ENCODE results near the gene WNT16.

WNT16 gene

GRCh38 chr7:121303422-121304101 lies 25.2 kb upstream of the WNT16 start:
- no peak overlapping the region for H3K4me3 ChIP-seq (replicated peaks; ENCODE audit: low read depth, low read length)

GRCh38 chr7:121304102-121304658 lies 24.6 kb upstream of the WNT16 start:
- Histone ChIP-seq H3K4me3 (replicated peaks; ENCODE audit: low read depth, low read length) (no peak overlapping the region), H3K27me3 (replicated peaks; ENCODE audit: control insufficient read depth, insufficient read depth, low read length) (no peaks in the 10 kb centered on the region), H3K36me3 (ENCODE audit: control insufficient read depth, insufficient read depth, low read length) (no peaks in the 10 kb centered on the region)
- no peak for DNase-seq (ENCODE audit: extremely low read depth, insufficient read length)
- no peak for TF ChIP-seq CTCF (IDR thresholded peaks at IDR 0.05; ENCODE audit: insufficient read depth, low read length, poor library complexity, severe bottlenecking)

More at GRCh38 chr7:121303422-121304101, 25.2 kb upstream of the WNT16 start:
- TF ChIP-seq CTCF (IDR thresholded peaks at IDR 0.05; ENCODE audit: insufficient read depth, low read length, poor library complexity, severe bottlenecking): peak; percentile 13
- no peaks in the 10 kb centered on the region for H3K36me3 ChIP-seq (ENCODE audit: control insufficient read depth, insufficient read depth, low read length)
- no peaks in the 10 kb centered on the region for H3K27me3 ChIP-seq (replicated peaks; ENCODE audit: control insufficient read depth, insufficient read depth, low read length)
- DNase-seq (ENCODE audit: extremely low read depth, insufficient read length): no peak

- no peaks in the 10 kb centered on the region for H3K27me3 ChIP-seq (replicated peaks; ENCODE audit: control insufficient read depth, insufficient read depth, low read length)
- no peaks in the 10 kb centered on the region for H3K36me3 ChIP-seq (ENCODE audit: control insufficient read depth, insufficient read depth, low read length)
- DNase-seq (ENCODE audit: extremely low read depth, insufficient read length): no peak
- TF ChIP-seq CTCF (IDR thresholded peaks at IDR 0.05; ENCODE audit: insufficient read depth, low read length, poor library complexity, severe bottlenecking): no peak
- no peak overlapping the region for H3K4me3 ChIP-seq (replicated peaks; ENCODE audit: low read depth, low read length)
These were observed 23.7 kb upstream of the WNT16 start for GRCh38 chr7:121305109-121305508.

- H3K36me3 ChIP-seq (ENCODE audit: control insufficient read depth, insufficient read depth, low read length): no peaks in the 10 kb centered on the region
These were observed 22.2 kb upstream of the WNT16 start for GRCh38 chr7:121306565-121306964.

GRCh38 chr7:121307021-121307574 lies 21.7 kb upstream of the WNT16 start:
- Histone ChIP-seq H3K36me3 (ENCODE audit: control insufficient read depth, insufficient read depth, low read length) (no peaks in the 10 kb centered on the region), H3K4me3 (replicated peaks; ENCODE audit: low read depth, low read length) (no peak overlapping the region), H3K27me3 (replicated peaks; ENCODE audit: control insufficient read depth, insufficient read depth, low read length) (no peaks in the 10 kb centered on the region)
- TF ChIP-seq CTCF (IDR thresholded peaks at IDR 0.05; ENCODE audit: insufficient read depth, low read length, poor library complexity, severe bottlenecking): no peak
- no peak for DNase-seq (ENCODE audit: extremely low read depth, insufficient read length)

More at GRCh38 chr7:121306565-121306964, 22.2 kb upstream of the WNT16 start:
- no peak overlapping the region for H3K4me3 ChIP-seq (replicated peaks; ENCODE audit: low read depth, low read length)
- no peak for TF ChIP-seq CTCF (IDR thresholded peaks at IDR 0.05; ENCODE audit: insufficient read depth, low read length, poor library complexity, severe bottlenecking)
- DNase-seq (ENCODE audit: extremely low read depth, insufficient read length): no peak
- H3K27me3 ChIP-seq (replicated peaks; ENCODE audit: control insufficient read depth, insufficient read depth, low read length): no peaks in the 10 kb centered on the region

Measured in GM06990 (cell line).